Hepatocyte (in vitro differentiated cells): ENCODE results near the gene HLA-F. TPM values are rescaled to one million over a fixed set of nuclear protein-coding genes. Genes with fewer than 3 reads are reported as not detected.

Experiments
- DNase-seq: peaks from one replicate; pipeline ENCODE4 v3.0.0-alpha.2; 2016; ENCODE audit warnings: low spot score
- H2AFZ ChIP-seq: fragments of 200-600 bp; sonication (generic); 2 replicates; pipeline ENCODE4 v1.6.0; 2016; ENCODE audit warnings: antibody characterized with exemption, mild to moderate bottlenecking
- H3K27ac ChIP-seq: fragments of 200-600 bp; sonication (generic); 2 replicates; pipeline ENCODE4 v1.5.1; 2016; ENCODE audit warnings: mild to moderate bottlenecking
- H3K27me3 ChIP-seq: fragments of 200-600 bp; sonication (generic); 2 replicates; pipeline ENCODE4 v1.6.1; 2016
- H3K36me3 ChIP-seq: fragments of 200-600 bp; sonication (generic); replicated peaks from 2 replicates; pipeline ENCODE4 v1.5.1; 2016; ENCODE audit warnings: low read depth; ENCODE audit not compliant: insufficient read depth
- H3K4me1 ChIP-seq: fragments of 200-600 bp; sonication (generic); 2 replicates; pipeline ENCODE4 v1.5.1; 2016; ENCODE audit warnings: mild to moderate bottlenecking, moderate library complexity; ENCODE audit not compliant: insufficient read depth
- H3K4me2 ChIP-seq: fragments of 200-600 bp; sonication (generic); 2 replicates; pipeline ENCODE4 v1.6.0; 2016
- H3K4me3 ChIP-seq: fragments of 200-600 bp; sonication (generic); 2 replicates; pipeline ENCODE4 v1.5.1; 2016; ENCODE audit warnings: mild to moderate bottlenecking
- H3K79me2 ChIP-seq: fragments of 200-600 bp; sonication (generic); 2 replicates; pipeline ENCODE4 v1.6.0; 2017; ENCODE audit warnings: mild to moderate bottlenecking
- H3K9me2 ChIP-seq: fragments of 200-600 bp; sonication (generic); replicated peaks from 2 replicates; pipeline ENCODE4 v1.6.0; 2017; ENCODE audit warnings: mild to moderate bottlenecking; ENCODE audit not compliant: insufficient read depth
- H3K9me3 ChIP-seq: fragments of 200-600 bp; sonication (generic); 2 replicates; pipeline ENCODE4 v1.5.1; 2016; ENCODE audit warnings: low read depth, mild to moderate bottlenecking
- H4K20me1 ChIP-seq: fragments of 200-600 bp; sonication (generic); 2 replicates; pipeline ENCODE4 v1.6.0; 2016; ENCODE audit warnings: mild to moderate bottlenecking; ENCODE audit not compliant: insufficient read depth, poor library complexity, severe bottlenecking
- CTCF ChIP-seq: fragments of 200-600 bp; sonication (generic); IDR thresholded peaks from 2 replicates; pipeline ENCODE4 v1.5.1; 2016; ENCODE audit warnings: antibody characterized with exemption, mild to moderate bottlenecking; ENCODE audit not compliant: poor library complexity
- EZH2 ChIP-seq: fragments of 200-600 bp; sonication (generic); IDR thresholded peaks from 2 replicates; pipeline ENCODE4 v1.6.1; 2016; ENCODE audit warnings: antibody characterized with exemption, mild to moderate bottlenecking, borderline replicate concordance
- EZH2phosphoT487 ChIP-seq: fragments of 200-600 bp; sonication (generic); IDR thresholded peaks from one replicate; pipeline ENCODE4 v1.6.1; 2018; ENCODE audit warnings: antibody characterized with exemption, mild to moderate bottlenecking, low read depth, moderate library complexity; ENCODE audit not compliant: unreplicated experiment, severe bottlenecking
- WGBS: methylation state at CpG from one replicate; pipeline ENCODE4 v1.1.6; 2016; ENCODE audit warnings: low lambda C conversion rate; ENCODE audit errors: missing lambda C conversion rate; 5-methylcytosine and 5-hydroxymethylcytosine counted together
- polyA plus RNA-seq: library from polyadenylated mRNA; unstranded; fragments of >200 nt; fragmentation: Nextera tagmentation; extraction: Ambion mirVana; gene quantifications from 2 replicates; pipeline ENCODE4 v1.2.1, GENCODE V29; 2016
- total RNA-seq: library from RNA; depleted of rRNA; stranded (reverse); fragments of >200 nt; gene quantifications from 2 replicates; pipeline ENCODE4 v1.2.3, GENCODE V29; 2014

Gene HLA-F
- total and polyA plus RNA-seq, 2 experiments from 2014 or later: 7.6 to 8.8 TPM

- no peak overlapping the region for H3K27ac ChIP-seq
- no peak overlapping the region for H3K4me2 ChIP-seq
- no peak for DNase-seq
- peaks cover 16% of the 10 kb centered on the region for H3K27me3 ChIP-seq
- TF ChIP-seq EZH2 (no peak), CTCF (no peak), EZH2phosphoT487 (no peak)
- WGBS: 81% methylated on average over 2 of the region's 2 CpGs
- peaks cover 5% of the 10 kb centered on the region for H3K4me1 ChIP-seq
- H3K79me2 ChIP-seq: no peaks in the 10 kb centered on the region
- no peaks in the 10 kb centered on the region for H3K9me3 ChIP-seq
- H3K4me3 ChIP-seq: no peak overlapping the region
- H3K9me2 ChIP-seq: no peaks in the 10 kb centered on the region
- no peaks in the 10 kb centered on the region for H3K36me3 ChIP-seq
- no peak overlapping the region for H2AFZ ChIP-seq
- no peaks in the 10 kb centered on the region for H4K20me1 ChIP-seq
These were observed 34.0 kb downstream of the HLA-F start for GRCh38 chr6:29757282-29757681.

GRCh38 chr6:29757701-29758293 is 34.6 kb downstream of the HLA-F start:
- no peak overlapping the region for H3K4me3 ChIP-seq
- H3K27ac ChIP-seq: no peak overlapping the region
- no peaks in the 10 kb centered on the region for H3K36me3 ChIP-seq
- no peaks in the 10 kb centered on the region for H3K79me2 ChIP-seq
- peaks cover 5% of the 10 kb centered on the region for H3K4me1 ChIP-seq
- peaks cover 13% of the 10 kb centered on the region for H3K27me3 ChIP-seq
- TF ChIP-seq CTCF (no peak), EZH2 (no peak), EZH2phosphoT487 (no peak)
- H3K9me3 ChIP-seq: no peaks in the 10 kb centered on the region
- no peaks in the 10 kb centered on the region for H4K20me1 ChIP-seq
- 32% methylated on average over 2 of the region's 2 CpGs for WGBS
- no peaks in the 10 kb centered on the region for H3K9me2 ChIP-seq
- H2AFZ ChIP-seq: no peak overlapping the region
- DNase-seq: no peak
- no peak overlapping the region for H3K4me2 ChIP-seq

- Histone ChIP-seq H3K4me1 (no peaks in the 10 kb centered on the region), H3K4me3 (no peak overlapping the region), H3K27me3 (peaks cover 13% of the 10 kb centered on the region), H4K20me1 (no peaks in the 10 kb centered on the region), H3K4me2 (no peak overlapping the region), H3K9me2 (no peaks in the 10 kb centered on the region), H3K27ac (no peak overlapping the region), H3K9me3 (no peaks in the 10 kb centered on the region), H2AFZ (no peak overlapping the region), H3K79me2 (no peaks in the 10 kb centered on the region), H3K36me3 (no peaks in the 10 kb centered on the region)
- TF ChIP-seq EZH2phosphoT487 (no peak), CTCF (no peak), EZH2 (no peak)
- 61% methylated on average over 2 of the region's 2 CpGs for WGBS
- no peak for DNase-seq
These were observed 35.5 kb downstream of the HLA-F start for GRCh38 chr6:29758761-29759160.
